OCI-LY7 (cell line): ENCODE data around the gene RETSAT. TPM values are rescaled to one million over a fixed set of nuclear protein-coding genes. Genes with fewer than 3 reads are reported as not detected.

Source experiments
- BruUV-seq: library from RNA; stranded (reverse); fragments of 400-500 nt; replicated peaks from 2 replicates; lab custom pipeline; 2021; lab: Mats Ljungman, UMichigan
- CTCF ChIA-PET: fragments of 300-600 bp; sonication (Branson Sonifier 250); formaldehyde crosslinking; loops from one replicate; lab custom pipeline; 2022; ENCODE audit warnings: antibody characterized with exemption; ENCODE audit not compliant: unreplicated experiment; lab: Charles Lee
- POLR2A ChIA-PET: fragments of 300-600 bp; sonication (Branson Sonifier 250); formaldehyde crosslinking; loops from one replicate; lab custom pipeline; 2022; ENCODE audit warnings: antibody characterized with exemption; lab: Charles Lee
- DNase-seq: peaks from one replicate; pipeline ENCODE4 v3.0.0-alpha.2; 2015; ENCODE audit warnings: low spot score
- H2AFZ ChIP-seq: fragments of 200-600 bp; sonication (generic), shearing (Covaris generic); 2 replicates; pipeline ENCODE4 v1.6.1; 2014; ENCODE audit warnings: mild to moderate bottlenecking, antibody characterized with exemption, low read length, moderate library complexity
- H3K27ac ChIP-seq: fragments of 200-600 bp; sonication (generic); 2 replicates; pipeline ENCODE4 v1.5.1; 2014; ENCODE audit warnings: mixed run types, low read depth, mild to moderate bottlenecking, moderate library complexity, low read length, inconsistent platforms; ENCODE audit not compliant: poor library complexity, severe bottlenecking
- H3K36me3 ChIP-seq: fragments of 200-600 bp; sonication (generic); 2 replicates; pipeline ENCODE4 v1.6.1; 2014; ENCODE audit warnings: mild to moderate bottlenecking, antibody characterized with exemption, low read length, moderate library complexity, mixed read lengths; ENCODE audit not compliant: insufficient read depth
- H3K4me1 ChIP-seq: fragments of 200-600 bp; sonication (generic); 2 replicates; pipeline ENCODE4 v1.5.1; 2014; ENCODE audit warnings: mild to moderate bottlenecking, low read length; ENCODE audit not compliant: insufficient read depth, poor library complexity, severe bottlenecking
- H3K4me2 ChIP-seq: fragments of 200-600 bp; sonication (generic); 2 replicates; pipeline ENCODE4 v1.6.1; 2014; ENCODE audit warnings: mild to moderate bottlenecking, low read length
- H3K4me3 ChIP-seq: fragments of 200-600 bp; sonication (generic); 2 replicates; pipeline ENCODE4 v1.5.1; 2014; ENCODE audit warnings: mild to moderate bottlenecking, low read depth, low read length; ENCODE audit not compliant: poor library complexity, severe bottlenecking
- H3K79me2 ChIP-seq: fragments of 200-600 bp; sonication (generic); 2 replicates; pipeline ENCODE4 v1.6.1; 2016; ENCODE audit warnings: low read depth, mild to moderate bottlenecking, low read length, moderate library complexity, mixed read lengths; ENCODE audit not compliant: insufficient read depth
- H3K9me2 ChIP-seq: fragments of 200-600 bp; sonication (generic); 2 replicates; pipeline ENCODE4 v1.6.1; 2016; ENCODE audit warnings: mild to moderate bottlenecking, low read length, mixed read lengths; ENCODE audit not compliant: insufficient read depth
- H3K9me3 ChIP-seq: fragments of 200-600 bp; sonication (generic); 2 replicates; pipeline ENCODE4 v1.6.1; 2014; ENCODE audit warnings: mild to moderate bottlenecking, mixed run types, low read length, mixed read lengths
- H4K20me1 ChIP-seq: fragments of 200-600 bp; sonication (generic); 2 replicates; pipeline ENCODE4 v1.6.1; 2014; ENCODE audit warnings: mild to moderate bottlenecking, antibody characterized with exemption, low read length, moderate library complexity, mixed read lengths; ENCODE audit not compliant: insufficient read depth
- CTCF ChIP-seq: fragments of 200-600 bp; sonication (generic); conservative IDR thresholded peaks from 2 replicates; pipeline ENCODE4 v1.5.1; 2014; ENCODE audit warnings: mild to moderate bottlenecking, antibody characterized with exemption, low read length, moderate library complexity, mixed read lengths
- EZH2phosphoT487 ChIP-seq: fragments of 200-600 bp; sonication (generic); IDR thresholded peaks from 2 replicates; pipeline ENCODE4 v1.6.1; 2018; ENCODE audit warnings: low read depth, borderline replicate concordance, mild to moderate bottlenecking, mixed run types, antibody characterized with exemption, low read length, moderate library complexity, mixed read lengths
- intact Hi-C: fragments of 100-400 bp; cut with micrococcal nuclease; formaldehyde crosslinking; loops from one replicate; pipeline ENCODE4 v1.10.0; 2022; ENCODE audit not compliant: unreplicated experiment
- total RNA-seq, 2 experiments: library from RNA; depleted of rRNA in 1 of 2; stranded (reverse); fragments of >200 nt in 1 of 2; shearing (Covaris generic) in 1 of 2; gene quantifications; 2 replicates each; pipeline ENCODE4 v1.2.3, GENCODE V29; 2014 to 2022

Gene RETSAT
- total RNA-seq, 2 experiments from 2014 or later = 14.1 to 19.9 TPM

GRCh38 chr2:85401464-85401805 lies 47.1 kb upstream of the RETSAT start:
- Histone ChIP-seq H3K79me2 (no peaks in the 10 kb centered on the region), H2AFZ (no peak overlapping the region), H4K20me1 (no peaks in the 10 kb centered on the region), H3K4me3 (no peak overlapping the region), H3K9me2 (no peaks in the 10 kb centered on the region), H3K4me2 (no peak overlapping the region), H3K27ac (no peak overlapping the region), H3K9me3 (peaks cover 12% of the 10 kb centered on the region; the same call in 1 of the 2 replicates), H3K4me1 (no peaks in the 10 kb centered on the region), H3K36me3 (no peaks in the 10 kb centered on the region)
- TF ChIP-seq EZH2phosphoT487 (no peak), CTCF (no peak)
- CTCF ChIA-PET = no interaction called here
- intact Hi-C loops = no loop called here
- no peak for DNase-seq
- BruUV-seq = no TSS peak
- POLR2A ChIA-PET = no interaction called here

GRCh38 chr2:85400541-85401463 lies 46.5 kb upstream of the RETSAT start:
- H2AFZ ChIP-seq = no peak overlapping the region
- H3K4me3 ChIP-seq = no peak overlapping the region
- peaks cover 12% of the 10 kb centered on the region; the same call in 1 of the 2 replicates for H3K9me3 ChIP-seq
- no TSS peak for BruUV-seq
- no peaks in the 10 kb centered on the region for H3K9me2 ChIP-seq
- DNase-seq = no peak
- POLR2A ChIA-PET = no interaction called here
- TF ChIP-seq EZH2phosphoT487 (no peak), CTCF (no peak)
- H3K4me1 ChIP-seq = no peaks in the 10 kb centered on the region
- H3K27ac ChIP-seq = no peak overlapping the region
- H3K79me2 ChIP-seq = no peaks in the 10 kb centered on the region
- CTCF ChIA-PET = no interaction called here
- no peaks in the 10 kb centered on the region for H3K36me3 ChIP-seq
- no peaks in the 10 kb centered on the region for H4K20me1 ChIP-seq
- H3K4me2 ChIP-seq = no peak overlapping the region
- intact Hi-C loops = no loop called here

- no peak overlapping the region for H3K4me2 ChIP-seq
- no peak for DNase-seq
- BruUV-seq = no TSS peak
- no peaks in the 10 kb centered on the region for H3K36me3 ChIP-seq
- POLR2A ChIA-PET = interaction anchor here (0.6 kb wide), 1 partner anchor 294 kb away, joined by 6 read pairs; the partner anchor contains the start of gene GNLY
- H3K9me3 ChIP-seq = peaks cover 12% of the 10 kb centered on the region; the same call in 1 of the 2 replicates
- CTCF ChIA-PET = no interaction called here
- no peak overlapping the region for H3K4me3 ChIP-seq
- H3K79me2 ChIP-seq = no peaks in the 10 kb centered on the region
- TF ChIP-seq EZH2phosphoT487 (no peak), CTCF (no peak)
- no peak overlapping the region for H3K27ac ChIP-seq
- no peaks in the 10 kb centered on the region for H4K20me1 ChIP-seq
- H3K4me1 ChIP-seq = no peaks in the 10 kb centered on the region
- intact Hi-C loops = no loop called here
- H3K9me2 ChIP-seq = no peaks in the 10 kb centered on the region
- no peak overlapping the region for H2AFZ ChIP-seq
Observed at GRCh38 chr2:85400023-85400422, 45.7 kb upstream of the RETSAT start.
